Mesothelial cell of epicardium (in vitro differentiated cells): Measurements from ENCODE around the gene KLC4. TPM values are rescaled to one million over a fixed set of nuclear protein-coding genes. Genes with fewer than 3 reads are reported as not detected.

ENCODE experiments used
- DNase-seq, 2 experiments: peaks; one replicate each; pipeline ENCODE4 v3.0.0; 2021; ENCODE audit warnings: low spot score in 2 of 2; ENCODE audit not compliant: unreplicated experiment in 2 of 2
- H3K27ac Mint-ChIP-seq: 2 replicates; pipeline ENCODE4 v1.8.0; 2021; ENCODE audit warnings: mixed read lengths
- H3K27me3 Mint-ChIP-seq: 2 replicates; pipeline ENCODE4 v1.8.0; 2021; ENCODE audit warnings: low read depth, mixed read lengths
- H3K36me3 Mint-ChIP-seq: 2 replicates; pipeline ENCODE4 v1.8.0; 2021; ENCODE audit warnings: mixed read lengths
- H3K4me1 Mint-ChIP-seq: 2 replicates; pipeline ENCODE4 v1.8.0; 2021; ENCODE audit warnings: mixed read lengths
- H3K4me3 Mint-ChIP-seq: 2 replicates; pipeline ENCODE4 v1.8.0; 2021; ENCODE audit warnings: mild to moderate bottlenecking, moderate library complexity, mixed read lengths
- H3K9me3 Mint-ChIP-seq: 2 replicates; pipeline ENCODE4 v1.8.0; 2021; ENCODE audit warnings: mixed read lengths
- CTCF ChIP-seq: fragments of 200-600 bp; sonication (generic); IDR thresholded peaks from one replicate; pipeline ENCODE4 v1.5.0; 2021; ENCODE audit warnings: antibody characterized with exemption; ENCODE audit not compliant: unreplicated experiment
- total RNA-seq: library from RNA; stranded (reverse); gene quantifications from 3 replicates; pipeline ENCODE4 v1.2.1, GENCODE V29; 2021

Gene KLC4
- total RNA-seq, 1 donor from 2014 or later, result 69.0 TPM

GRCh38 chr6:43089467-43089866 lies 30.0 kb downstream of the KLC4 start:
- Mint-ChIP-seq H3K27me3 (no peaks in the 10 kb centered on the region), H3K27ac (peak overlapping the region; percentile 98), H3K9me3 (no peaks in the 10 kb centered on the region), H3K36me3 (peaks cover 2% of the 10 kb centered on the region), H3K4me3 (no peak overlapping the region), H3K4me1 (peaks cover 54% of the 10 kb centered on the region)
- TF ChIP-seq CTCF, result no peak
- no peak for DNase-seq

GRCh38 chr6:43089874-43090558 lies 30.6 kb downstream of the KLC4 start:
- H3K27me3 Mint-ChIP-seq, result no peaks in the 10 kb centered on the region
- TF ChIP-seq CTCF, result no peak
- peak overlapping the region; percentile 98 for H3K27ac Mint-ChIP-seq
- H3K4me3 Mint-ChIP-seq, result peak overlapping the region; percentile 30
- peaks cover 53% of the 10 kb centered on the region for H3K4me1 Mint-ChIP-seq
- no peak for DNase-seq
- H3K9me3 Mint-ChIP-seq, result no peaks in the 10 kb centered on the region
- H3K36me3 Mint-ChIP-seq, result peaks cover 2% of the 10 kb centered on the region

- H3K36me3 Mint-ChIP-seq, result peaks cover 2% of the 10 kb centered on the region
- TF ChIP-seq CTCF, result no peak
- H3K27ac Mint-ChIP-seq, result peak overlapping the region; percentile 98
- peaks cover 57% of the 10 kb centered on the region for H3K4me1 Mint-ChIP-seq
- H3K9me3 Mint-ChIP-seq, result no peaks in the 10 kb centered on the region
- no peak for DNase-seq
- H3K27me3 Mint-ChIP-seq, result no peaks in the 10 kb centered on the region
- peak overlapping the region; percentile 30 for H3K4me3 Mint-ChIP-seq
Measured at GRCh38 chr6:43090559-43090956, 31.1 kb downstream of the KLC4 start.

GRCh38 chr6:43091020-43091419 lies 31.6 kb downstream of the KLC4 start:
- Mint-ChIP-seq H3K27me3 (no peaks in the 10 kb centered on the region), H3K9me3 (no peaks in the 10 kb centered on the region), H3K27ac (peak overlapping the region; percentile 98), H3K4me3 (no peak overlapping the region), H3K36me3 (peaks cover 2% of the 10 kb centered on the region), H3K4me1 (peaks cover 61% of the 10 kb centered on the region)
- DNase-seq, result no peak
- no peak for TF ChIP-seq CTCF

- peak overlapping the region; percentile 98 for H3K27ac Mint-ChIP-seq
- H3K9me3 Mint-ChIP-seq, result no peaks in the 10 kb centered on the region
- H3K4me3 Mint-ChIP-seq, result no peak overlapping the region
- DNase-seq, result no peak
- H3K36me3 Mint-ChIP-seq, result peaks cover 2% of the 10 kb centered on the region
- peaks cover 66% of the 10 kb centered on the region for H3K4me1 Mint-ChIP-seq
- TF ChIP-seq CTCF, result no peak
- no peaks in the 10 kb centered on the region for H3K27me3 Mint-ChIP-seq
Measured at GRCh38 chr6:43091436-43091991, 32.1 kb downstream of the KLC4 start.
